ENCODE data around the gene BMPR1A.
"Not testable (repeated sequence)": the region's sequence is repeated elsewhere in the genome, so short reads cannot be mapped to it uniquely, and the experiment has no call there.

Gene BMPR1A

DNA sequence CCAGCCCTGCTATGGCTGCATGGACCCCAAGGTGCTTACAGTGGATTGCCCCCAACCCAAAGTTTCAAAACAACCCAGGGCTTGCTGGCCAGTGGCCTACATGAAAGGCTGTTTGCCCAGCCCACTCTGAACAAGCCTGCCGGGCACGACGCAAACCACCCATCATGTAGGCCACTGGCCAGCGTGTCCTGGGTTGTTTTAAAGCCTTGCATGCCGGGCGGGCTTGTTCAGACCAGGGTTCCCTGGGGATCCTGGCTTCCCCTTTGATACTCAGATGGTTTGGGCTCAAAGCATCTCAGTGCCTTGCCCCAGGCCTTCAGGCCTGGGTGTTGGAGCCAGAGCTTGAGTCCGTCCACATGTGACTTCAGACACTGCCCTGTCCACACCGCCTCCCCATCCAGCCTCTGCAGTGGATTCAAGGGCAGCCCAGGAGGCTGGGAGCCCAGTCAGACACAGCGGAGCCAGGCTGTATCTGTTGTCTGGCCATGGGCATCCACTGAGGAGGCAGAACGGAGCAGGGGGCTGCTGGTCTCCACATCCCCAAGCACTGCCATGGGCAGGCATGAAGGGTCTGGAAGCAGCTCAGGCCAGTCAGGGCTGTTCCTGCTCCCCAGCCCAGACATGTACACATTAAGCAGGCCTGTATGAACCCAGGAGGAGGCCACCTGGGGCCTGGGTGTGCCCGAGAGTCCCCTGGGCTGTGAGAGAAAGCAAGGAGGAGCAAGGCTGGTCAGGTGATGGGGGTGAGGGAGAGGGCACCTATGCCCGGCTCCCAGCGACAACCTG, 207.8 kb downstream of the BMPR1A start:
- no peak for DNase-seq (ENCODE audit: low read depth in 2 of 2, low spot score in 1 of 2)

DNA sequence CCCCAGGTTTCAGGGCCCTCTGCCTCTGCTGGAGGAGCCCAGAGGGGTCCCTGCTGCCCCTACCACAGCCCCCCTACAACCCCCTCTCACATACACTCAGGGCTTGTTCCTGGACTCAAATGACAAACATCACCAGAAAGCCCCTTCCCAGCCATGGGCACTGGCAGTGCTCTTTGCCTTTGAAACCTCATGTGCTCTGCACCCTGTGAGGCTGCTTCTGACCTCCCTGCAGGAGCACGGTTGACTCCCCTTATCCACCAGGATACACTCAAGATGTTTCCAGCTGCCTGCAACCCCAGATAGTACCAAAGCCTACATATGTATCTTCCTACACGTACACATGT, 208.4 kb downstream of the BMPR1A start:
- DNase-seq (ENCODE audit: low read depth in 2 of 2, low spot score in 1 of 2) = no peak

DNA sequence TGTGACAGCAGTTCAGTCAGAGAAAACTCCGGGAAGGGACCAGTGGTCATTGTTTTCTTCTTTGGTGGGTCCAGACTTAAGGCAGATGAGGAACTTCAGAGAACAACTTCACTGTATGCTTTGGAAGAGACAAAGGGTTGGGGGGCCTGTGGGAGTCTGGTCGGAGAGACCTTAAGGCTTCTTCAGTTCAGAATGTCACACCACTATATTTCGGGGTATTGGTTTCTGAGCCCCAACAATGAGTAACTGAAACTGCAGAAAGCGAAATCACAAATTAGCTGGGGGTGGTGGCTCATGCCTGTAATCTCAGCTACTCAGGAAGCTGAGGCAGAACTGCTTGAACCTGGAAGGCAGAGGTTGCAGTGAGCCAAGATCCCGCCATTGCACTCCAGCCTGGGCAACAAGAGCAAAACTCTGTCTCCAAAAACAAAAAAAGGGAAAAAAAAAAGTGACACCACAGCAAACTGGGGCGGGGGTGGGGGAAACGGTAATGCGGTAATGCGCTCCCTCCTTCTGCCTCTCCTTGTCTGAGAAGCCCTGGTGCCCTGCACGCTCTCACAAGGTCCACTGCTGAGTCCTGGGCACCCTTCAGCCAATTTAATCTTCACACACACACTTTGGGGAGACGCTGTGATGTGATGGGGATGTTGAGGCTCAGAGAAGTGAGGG, 209.7 kb downstream of the BMPR1A start:
- DNase-seq (ENCODE audit: low read depth in 2 of 2, low spot score in 1 of 2) = no peak

DNA sequence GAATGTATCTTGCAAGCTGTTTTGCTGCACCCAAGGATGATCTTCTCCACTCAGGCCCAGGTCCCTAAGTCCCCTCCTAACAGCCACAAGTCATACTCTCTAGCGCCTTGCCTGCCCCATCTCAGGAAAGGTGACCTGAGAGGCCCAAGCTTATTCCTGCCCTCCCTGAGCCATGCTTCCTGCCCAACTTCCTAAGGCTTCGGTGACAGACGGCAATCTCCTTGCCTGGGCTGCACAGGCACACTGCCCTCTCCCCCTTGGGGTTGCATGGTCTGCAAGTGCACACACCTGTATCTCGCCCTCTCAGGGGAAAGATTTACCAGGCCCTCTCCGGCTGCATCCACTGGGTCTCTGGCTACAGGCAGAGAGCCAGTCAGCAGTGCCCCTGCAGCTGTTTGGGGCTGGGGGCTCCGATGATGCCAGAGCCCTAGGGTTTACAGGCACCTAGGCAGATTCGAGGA, 211.1 kb downstream of the BMPR1A start:
- no peak for DNase-seq (ENCODE audit: low read depth in 2 of 2, low spot score in 1 of 2)

DNA sequence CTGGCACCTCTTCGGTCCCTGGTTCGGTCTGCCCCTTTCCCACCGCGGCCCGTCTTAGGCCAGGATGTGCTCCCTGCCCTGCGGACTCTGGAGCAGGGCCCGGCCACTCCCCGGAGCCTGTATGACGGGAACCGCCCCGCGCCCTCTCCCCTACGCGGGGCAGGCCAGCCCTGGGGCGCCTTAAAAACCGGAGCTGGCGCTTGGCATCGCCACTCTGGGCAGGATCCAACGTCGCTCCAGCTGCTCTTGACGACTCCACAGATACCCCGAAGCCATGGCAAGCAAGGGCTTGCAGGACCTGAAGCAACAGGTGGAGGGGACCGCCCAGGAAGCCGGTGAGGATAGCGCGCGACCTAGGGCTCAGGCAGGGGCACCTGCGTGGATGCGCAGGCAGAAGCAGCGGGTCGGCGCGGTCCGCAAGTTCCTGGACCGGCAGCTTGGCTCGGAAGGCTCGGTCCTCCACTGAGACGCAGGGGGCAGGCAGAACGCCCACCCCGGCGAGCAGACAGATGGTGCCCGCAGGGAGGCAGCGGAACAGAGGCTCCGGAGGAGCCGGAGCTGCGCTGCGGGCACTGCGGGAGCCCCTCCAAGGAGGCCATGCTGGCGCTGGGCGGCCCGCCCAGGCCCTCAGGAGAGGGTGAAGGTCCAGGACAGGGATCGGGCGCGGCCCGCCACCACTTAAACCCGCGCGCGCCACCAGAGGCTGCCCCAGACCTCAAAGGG, 212.0 kb downstream of the BMPR1A start, which contains the start of gene ADIRF:
Gene ADIRF (plus strand): TSS at position 212 of the 723 bp plus-strand sequence. CDS start 63 bp downstream, at position 275.
- DNase-seq (ENCODE audit: low read depth in 2 of 2, low spot score in 1 of 2) = no peak

DNA sequence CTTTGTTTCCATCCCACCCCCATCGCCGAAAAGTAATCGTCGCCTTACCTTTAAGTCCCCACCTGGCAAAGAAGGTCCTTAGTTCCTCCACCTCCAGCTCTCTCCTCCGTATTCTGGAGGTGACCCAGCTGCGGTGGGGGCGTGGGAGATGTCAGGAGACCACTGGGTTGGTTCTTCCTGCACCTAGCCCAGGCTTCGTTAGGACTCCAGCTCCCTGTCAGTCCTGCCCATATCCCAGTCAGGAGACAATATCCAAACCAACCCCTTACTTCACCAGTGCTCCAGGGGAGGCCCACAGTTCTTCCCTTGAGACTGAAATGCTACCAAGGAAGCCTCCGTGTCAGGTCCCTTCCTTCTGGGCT, 212.6 kb downstream of the BMPR1A start:
- DNase-seq (ENCODE audit: low read depth in 2 of 2, low spot score in 1 of 2) = no peak

DNA sequence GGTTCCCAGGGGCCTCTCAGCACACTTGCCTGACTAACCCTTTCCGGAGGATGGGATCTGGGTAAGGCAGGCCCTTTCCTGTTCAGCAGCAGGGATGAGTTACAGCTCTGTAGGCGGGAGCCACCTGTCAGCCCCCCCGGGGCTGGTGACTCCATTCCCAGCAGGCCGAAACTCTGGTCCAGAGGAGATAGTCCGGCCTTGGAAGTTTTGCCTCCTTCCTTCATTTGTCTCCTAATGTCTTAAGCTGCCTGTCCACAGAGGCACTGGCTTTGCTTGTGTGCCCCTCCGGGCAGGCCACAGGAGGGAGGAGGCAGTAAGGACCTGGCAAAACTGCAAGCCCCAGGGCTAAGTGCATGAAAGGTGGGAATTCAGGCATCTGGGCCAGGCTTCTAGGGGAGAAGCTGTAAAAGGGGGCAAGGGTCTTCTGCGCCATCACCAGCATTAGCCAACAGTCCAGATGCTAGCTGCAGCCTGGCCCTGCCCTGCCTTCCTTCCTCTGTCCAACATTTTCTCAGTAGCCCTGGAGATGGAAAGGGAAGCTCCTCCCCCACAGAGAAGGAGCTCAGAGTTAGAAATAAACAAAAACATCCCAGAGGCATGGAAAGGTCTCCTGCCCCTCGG, 213.1 kb downstream of the BMPR1A start:
- no peak for DNase-seq (ENCODE audit: low read depth in 2 of 2, low spot score in 1 of 2)

DNA sequence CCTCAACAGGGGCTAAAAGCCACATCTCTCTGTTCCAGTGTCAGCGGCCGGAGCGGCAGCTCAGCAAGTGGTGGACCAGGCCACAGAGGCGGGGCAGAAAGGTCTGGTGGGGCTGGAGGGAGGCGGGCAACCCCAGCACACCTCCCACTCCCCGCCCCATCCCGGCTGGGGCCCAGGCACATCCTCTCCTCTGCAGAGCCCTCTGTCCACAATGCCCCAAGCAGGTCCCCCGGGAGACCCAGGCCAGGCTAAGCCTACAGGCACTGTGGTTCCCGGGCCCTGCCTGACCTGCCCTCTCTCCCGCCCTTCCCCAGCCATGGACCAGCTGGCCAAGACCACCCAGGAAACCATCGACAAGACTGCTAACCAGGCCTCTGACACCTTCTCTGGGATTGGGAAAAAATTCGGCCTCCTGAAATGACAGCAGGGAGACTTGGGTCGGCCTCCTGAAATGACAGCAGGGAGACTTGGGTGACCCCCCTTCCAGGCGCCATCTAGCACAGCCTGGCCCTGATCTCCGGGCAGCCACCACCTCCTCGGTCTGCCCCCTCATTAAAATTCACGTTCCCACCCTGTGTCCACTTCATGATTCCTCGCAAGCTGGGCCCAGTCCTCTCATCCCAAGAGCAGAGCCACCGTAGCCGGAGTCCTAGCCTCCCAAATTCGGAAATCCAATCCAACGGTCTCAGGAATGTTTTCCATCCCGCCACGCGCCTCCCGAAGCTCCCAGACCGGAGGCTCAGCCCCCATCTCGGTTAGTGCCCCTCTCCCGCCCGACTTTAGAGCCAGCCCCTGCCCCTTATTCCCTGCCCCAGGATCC, 214.0 kb downstream of the BMPR1A start:
- no peak for DNase-seq (ENCODE audit: low read depth in 2 of 2, low spot score in 1 of 2)

DNA sequence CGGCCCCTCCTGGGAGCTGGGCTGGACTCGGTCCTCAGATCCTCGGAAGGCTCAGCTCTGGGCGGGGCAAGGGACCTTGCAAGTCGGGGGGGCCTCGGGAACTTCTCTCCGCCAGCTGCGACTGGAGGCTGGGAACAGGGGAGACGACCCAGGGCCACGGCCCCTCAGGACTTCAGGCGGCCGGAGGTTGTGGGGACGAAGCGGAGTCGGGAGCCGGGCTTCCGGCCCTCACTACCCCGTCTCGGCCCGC, 214.5 kb downstream of the BMPR1A start:
- DNase-seq (ENCODE audit: low read depth in 2 of 2, low spot score in 1 of 2) = no peak

DNA sequence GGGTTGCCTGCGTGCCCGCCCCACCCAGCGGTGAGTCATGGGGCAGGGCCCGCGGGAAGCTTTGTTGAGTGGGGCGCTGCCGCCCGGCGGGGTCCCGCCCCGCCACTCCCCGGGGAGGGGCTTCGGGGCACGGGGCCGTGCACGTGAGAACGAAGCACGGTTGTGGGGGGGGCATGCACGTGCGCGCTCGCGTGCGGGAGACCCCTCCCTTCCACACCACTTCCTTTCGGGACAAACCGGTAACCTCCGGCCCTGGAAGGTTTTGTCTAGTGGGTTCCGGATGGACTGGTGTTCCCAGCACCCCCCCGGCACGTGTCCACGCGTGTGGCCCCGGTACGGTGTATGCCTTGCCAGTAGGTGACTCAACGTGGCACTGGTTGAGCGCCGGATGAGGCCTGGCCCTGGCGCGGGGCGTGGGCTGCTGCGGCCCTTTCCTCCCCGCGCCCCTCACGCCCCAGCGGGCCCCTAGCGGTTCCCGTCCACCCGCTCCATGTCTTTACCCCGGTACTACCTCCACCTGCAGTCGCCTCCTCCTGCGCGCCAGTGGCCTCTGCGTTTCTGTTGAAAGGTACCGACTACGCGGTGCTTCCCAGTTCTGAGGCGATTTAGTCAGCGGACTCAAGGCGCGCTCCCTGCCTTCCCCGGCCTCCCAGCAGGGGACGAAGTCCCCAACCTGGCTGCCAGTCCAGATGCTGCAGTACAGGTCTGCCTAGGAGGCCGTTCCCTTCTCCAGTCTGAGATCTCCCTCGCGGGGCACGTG, 215.0 kb downstream of the BMPR1A start:
- DNase-seq (ENCODE audit: low read depth in 2 of 2, low spot score in 1 of 2) = peak; percentile 73 to 76

DNA sequence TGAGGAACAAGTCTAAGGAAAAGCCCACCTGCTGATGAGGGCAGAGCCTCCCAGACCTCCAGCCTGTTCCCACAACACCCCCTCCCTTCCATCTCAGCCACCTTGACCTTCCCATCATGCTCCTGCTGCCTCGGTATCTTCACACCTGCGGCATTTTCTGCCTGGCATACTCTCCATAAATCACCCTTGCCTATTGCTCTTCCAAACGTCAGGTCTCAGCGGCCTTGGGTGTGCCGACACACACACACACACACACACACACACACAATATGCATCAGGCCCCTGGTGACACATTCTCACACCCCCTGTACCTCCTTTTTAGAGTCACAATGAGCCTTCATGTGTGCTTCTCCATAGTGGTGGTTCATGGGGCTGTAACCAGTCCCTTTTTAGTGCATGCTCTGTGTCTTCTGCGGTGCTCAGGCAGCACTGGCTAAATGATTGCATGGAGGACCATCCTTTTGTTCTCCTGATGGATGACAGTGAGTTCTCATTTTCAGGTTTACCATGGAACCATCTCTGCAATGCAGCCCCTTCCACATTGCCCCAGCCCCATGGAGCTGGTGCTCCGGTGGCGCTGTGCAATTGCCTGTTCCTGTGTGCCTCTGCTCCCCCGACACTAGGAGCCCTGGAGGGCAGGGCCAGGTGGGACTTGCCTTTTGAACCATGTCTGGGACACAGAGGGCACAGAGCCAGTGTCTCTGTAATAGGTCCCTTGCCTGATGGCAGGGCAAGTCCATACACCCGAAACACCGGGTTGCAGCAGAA, 216.4 kb downstream of the BMPR1A start:
- no peak for DNase-seq (ENCODE audit: low read depth in 2 of 2, low spot score in 1 of 2)

DNA sequence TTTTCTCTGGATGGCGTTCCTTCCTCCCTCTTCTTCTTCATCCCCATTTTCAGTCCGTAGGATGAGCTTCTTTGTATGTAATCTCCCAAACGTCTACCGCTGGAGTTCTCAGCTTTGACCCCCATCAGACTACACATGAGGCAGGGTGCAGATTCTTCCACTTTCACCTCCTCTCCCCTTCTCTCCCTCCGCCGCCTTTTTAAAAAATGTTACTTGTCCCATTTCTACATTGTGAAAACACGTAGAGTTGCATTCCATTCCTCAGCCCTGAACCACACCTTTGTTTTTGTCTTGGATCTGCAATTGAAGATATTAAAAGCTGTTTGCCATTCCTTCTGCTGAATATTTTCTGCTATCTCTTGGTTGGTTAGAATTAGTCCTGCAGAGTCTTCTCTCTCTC, 218.1 kb downstream of the BMPR1A start:
- DNase-seq (ENCODE audit: low read depth in 2 of 2, low spot score in 1 of 2) = no peak

DNA sequence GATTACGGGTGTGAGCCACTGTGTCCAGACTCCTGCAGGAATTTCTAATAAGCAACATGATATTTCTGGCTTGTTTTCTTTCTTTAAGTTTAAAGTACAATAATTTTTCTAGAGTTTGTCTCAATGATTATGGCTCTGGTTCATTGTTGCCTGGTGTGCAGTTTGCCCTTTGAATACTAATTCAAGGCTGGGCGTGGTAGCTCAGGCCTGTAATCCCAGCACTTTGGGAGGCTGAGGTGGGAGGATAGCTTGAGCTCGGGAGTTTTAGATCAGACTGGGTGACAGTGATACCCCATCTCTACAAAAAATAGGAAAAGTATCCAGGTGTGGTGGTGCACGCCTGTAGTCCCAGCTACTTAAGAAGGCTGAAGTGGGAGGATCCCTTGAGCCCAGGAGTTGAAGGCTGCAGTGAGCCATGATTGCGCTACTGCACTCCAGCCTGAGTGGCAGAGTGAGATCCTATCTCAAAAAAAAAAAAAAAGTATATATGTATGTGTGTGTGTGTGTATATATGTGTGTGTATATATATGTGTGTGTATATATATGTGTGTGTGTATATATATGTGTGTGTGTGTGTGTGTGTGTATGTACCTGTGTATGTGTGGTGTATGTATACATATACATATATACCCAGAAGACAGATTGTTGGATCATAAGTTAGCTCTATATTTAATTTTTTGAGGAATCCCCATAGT, 220.1 kb downstream of the BMPR1A start:
- no peak for DNase-seq (ENCODE audit: low read depth in 2 of 2, low spot score in 1 of 2)

DNA sequence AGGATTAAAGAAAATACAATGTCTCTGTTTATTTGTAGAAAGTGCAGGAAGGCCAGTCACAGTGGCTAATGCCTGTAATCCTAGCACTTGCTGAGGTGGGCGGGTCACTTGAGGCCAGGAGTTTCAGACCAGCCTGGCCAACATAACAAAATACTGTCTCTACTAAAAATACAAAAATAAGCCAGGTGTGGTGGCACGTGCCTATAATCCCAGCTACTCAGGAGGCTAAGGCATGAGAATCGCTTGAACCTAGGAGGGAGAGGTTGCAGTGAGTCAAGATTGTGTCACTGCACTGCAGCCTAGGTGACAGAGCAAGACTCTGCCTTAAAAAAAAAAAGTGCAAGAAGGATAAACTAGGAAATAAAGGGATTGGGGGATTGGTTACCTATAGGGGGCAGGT, 222.0 kb downstream of the BMPR1A start:
- DNase-seq (ENCODE audit: low read depth in 2 of 2, low spot score in 1 of 2) = not testable (repeated sequence)

DNA sequence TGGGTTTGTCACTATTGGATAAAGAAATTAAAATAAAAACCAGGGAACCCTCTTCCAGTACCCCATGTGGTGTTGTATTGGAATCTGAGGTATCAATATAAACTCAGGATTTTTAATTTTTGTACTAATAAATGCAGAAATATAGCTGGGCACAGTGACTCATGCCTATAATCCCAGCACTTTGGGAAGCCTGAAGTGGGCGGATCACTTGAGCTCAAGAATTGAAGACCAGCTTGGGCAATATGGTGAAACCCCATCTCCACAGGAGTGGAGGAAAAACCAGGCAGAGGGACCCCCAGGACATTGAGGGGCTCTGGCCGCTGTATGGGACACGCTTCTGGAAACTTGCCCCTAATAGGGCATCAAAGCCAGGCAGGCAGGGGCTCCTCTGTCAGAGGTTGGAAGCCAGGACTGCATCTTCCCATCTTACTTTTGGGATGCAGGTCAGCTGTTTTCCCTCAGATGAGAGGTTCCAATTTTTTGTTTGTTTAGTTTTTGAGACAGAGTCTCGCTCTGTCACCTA, 222.9 kb downstream of the BMPR1A start:
- no peak for DNase-seq (ENCODE audit: low read depth in 2 of 2, low spot score in 1 of 2)

DNA sequence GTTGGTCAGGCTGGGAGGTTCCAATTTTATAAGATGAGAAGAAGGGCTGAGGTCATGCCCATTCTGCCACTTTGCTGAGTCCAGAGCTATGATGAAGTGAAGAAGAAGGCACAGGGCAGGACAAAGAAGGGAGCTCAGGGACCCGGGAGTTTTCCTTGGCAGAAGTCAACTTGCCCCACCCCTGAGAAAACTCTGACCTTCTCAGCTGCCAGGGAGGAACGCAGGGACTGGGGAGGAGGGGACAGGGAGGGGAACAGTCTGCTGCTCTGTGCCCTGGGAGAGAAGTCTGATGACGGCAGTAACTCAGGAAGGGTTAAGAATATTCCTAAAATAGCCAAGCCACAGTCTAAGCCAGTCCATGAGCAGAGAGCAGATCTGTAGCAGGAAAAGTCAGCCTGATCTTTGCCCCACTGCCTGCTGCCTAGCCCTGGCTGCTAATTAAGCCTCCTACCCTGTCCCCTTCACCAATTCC, 223.6 kb downstream of the BMPR1A start:
- no peak for DNase-seq (ENCODE audit: low read depth in 2 of 2, low spot score in 1 of 2)

DNA sequence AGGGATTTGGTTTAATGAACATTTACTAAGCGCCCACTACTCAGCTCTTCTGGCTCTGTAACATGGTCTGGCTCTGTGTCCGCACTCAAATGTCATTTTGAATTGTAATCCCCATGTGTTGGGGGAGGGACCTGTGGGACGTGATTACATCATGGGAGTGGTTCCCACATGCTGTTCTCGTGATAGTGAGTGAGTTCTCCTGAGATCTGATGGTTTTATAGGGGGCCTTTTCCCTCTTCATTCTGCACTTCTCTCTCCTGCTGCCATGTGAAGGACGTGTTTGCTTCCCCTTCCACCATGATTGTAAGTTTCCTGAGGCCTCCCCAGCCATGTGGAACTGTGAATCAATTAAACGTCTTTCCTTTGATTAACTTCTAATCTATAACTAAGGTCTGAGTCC, 224.6 kb downstream of the BMPR1A start:
- DNase-seq (ENCODE audit: low read depth in 2 of 2, low spot score in 1 of 2) = not testable (repeated sequence)

DNA sequence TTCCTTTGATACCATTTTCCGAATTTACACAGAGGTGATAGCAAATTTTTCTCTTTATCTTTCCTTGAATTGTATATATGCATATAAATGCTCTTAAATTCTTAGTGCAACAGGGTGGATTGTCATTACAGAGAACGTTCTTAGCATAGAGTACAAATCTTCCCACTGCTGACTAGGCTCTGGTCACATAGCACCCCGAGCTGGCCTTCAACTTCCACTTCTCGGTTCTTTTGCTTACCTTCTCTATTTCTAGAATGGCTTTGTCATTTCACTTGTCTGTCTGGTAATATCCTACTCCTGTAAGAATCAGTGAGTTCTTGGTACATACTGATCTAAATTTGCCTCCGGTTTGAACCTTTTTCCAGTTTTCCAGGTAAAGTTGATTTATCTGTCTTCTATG, 225.3 kb downstream of the BMPR1A start:
- DNase-seq (ENCODE audit: low read depth in 2 of 2, low spot score in 1 of 2) = no peak

Data from stimulated activated CD8-positive, alpha-beta memory T cell treated with anti-CD3 and anti-CD28 coated beads, Interleukin-4, amount 100 ng/mL, for 4 hours (primary cell).